GF-D8 (cell line): ENCODE results near the gene RPS6KA2.

ENCODE experiments used
- DNase-seq: peaks from one replicate; lab custom pipeline; 2025; lab: John Stamatoyannopoulos, UW

Gene RPS6KA2

DNA sequence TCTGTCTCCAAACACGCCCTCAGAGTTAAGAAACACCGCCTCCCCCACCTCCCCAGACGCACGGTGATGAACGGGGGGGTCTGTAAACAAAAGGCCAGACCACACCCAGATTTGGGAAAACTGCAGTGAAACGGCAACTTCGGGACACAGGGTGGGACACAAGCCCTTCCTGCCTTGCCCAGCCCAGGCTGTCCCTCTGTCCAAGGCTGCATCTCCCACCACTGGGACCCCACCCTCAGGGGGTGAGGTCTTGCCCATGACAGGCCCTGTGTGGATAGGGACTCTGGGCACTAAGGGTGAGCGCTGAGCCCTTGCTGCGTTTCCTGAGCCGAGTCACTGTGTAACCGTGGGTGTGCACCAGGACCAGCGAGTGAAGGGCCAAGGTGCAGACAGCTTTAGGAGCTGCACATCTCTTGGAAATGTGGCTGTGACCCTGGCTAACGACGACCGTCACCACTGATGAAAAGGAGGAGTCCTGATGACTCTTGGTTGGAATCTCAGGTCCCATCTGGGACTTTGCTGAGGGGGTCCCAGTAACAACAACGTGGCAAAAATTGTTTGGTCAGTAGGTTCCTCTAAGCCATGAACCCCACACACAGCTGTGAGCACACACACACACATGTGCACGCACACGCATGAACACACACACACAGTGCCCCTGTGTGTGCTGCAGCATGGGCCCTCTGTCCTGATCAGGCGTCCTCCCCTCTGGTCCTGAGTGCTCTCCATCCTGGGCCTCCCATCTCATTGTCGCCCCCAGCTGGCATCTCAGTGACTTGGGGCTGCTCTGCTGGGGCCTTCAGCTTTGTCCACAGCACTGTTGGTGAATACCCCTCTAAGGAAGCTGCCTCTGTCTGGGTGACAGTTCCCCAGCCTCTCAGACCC lies 141.2 kb downstream of the RPS6KA2 start:
- DNase-seq: no peak

DNA sequence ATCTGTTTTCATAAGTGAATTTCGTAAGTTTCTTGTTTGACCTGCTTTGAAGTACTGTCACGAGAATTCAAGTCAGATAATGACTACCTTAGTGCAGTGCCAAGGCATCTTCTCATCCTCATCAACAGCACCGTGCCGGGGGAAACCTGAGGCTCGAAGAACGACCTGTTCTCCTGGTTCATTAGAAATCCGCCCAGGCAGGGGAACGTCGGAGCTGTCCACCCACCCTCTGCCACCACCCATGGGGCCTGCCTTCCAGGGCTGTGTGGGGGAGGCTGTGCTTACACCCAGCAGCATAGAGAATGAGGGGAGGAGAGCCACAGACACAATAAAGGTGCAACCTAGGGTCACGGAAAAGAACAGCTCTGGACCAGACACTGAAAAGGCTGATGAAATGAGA lies 142.2 kb downstream of the RPS6KA2 start:
- no peak for DNase-seq

DNA sequence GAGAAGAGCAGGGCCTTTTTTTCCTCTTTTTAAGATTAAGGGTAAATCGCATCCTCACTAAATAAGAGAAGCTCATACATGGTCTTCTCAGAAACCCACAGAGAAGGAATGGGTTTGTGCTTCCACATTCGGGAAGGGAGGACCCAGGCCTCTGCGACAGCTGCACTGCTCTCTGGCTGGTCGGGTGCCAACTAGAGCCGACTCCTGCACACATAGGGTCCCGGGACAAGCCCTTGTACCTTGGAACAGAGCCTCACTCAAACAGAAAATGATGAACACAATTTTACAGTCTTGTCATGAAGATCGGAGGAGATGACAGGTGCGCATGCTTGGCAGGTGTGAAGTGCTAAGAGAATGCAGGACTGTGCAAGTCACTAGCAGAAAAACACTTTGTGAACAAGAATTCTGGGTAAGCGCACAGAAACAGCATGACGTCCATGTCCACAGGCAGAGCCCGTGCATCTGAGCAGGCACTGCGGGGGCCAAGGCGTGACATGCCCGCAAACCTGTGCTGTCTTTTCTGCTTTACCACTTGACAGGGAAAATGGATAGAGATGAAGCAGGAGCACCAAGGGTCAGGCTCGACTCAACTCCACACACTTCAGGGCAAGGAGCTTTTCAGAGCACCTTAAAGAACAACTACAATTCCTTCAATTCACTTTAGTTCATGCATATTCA lies 143.3 kb downstream of the RPS6KA2 start:
- DNase-seq: no peak

DNA sequence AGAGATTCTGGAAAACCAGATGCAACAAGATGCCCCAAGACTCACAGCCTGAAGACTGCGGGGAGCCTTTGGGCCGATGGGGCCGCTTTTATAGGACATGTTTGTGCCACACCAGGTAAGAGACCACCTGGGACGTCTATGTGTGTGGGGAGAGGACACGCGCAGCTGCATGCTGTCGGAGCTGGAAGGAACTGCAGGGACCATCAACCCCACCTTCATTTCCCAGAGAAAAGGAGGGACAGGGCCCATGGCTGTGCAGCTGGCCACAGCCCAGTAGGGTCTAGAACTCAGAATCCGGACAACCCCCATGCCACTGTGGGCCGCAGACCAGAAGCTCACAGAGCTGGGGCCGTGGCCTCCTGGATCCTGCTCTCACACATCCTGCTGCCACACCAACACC lies 144.0 kb downstream of the RPS6KA2 start:
- DNase-seq: no peak

DNA sequence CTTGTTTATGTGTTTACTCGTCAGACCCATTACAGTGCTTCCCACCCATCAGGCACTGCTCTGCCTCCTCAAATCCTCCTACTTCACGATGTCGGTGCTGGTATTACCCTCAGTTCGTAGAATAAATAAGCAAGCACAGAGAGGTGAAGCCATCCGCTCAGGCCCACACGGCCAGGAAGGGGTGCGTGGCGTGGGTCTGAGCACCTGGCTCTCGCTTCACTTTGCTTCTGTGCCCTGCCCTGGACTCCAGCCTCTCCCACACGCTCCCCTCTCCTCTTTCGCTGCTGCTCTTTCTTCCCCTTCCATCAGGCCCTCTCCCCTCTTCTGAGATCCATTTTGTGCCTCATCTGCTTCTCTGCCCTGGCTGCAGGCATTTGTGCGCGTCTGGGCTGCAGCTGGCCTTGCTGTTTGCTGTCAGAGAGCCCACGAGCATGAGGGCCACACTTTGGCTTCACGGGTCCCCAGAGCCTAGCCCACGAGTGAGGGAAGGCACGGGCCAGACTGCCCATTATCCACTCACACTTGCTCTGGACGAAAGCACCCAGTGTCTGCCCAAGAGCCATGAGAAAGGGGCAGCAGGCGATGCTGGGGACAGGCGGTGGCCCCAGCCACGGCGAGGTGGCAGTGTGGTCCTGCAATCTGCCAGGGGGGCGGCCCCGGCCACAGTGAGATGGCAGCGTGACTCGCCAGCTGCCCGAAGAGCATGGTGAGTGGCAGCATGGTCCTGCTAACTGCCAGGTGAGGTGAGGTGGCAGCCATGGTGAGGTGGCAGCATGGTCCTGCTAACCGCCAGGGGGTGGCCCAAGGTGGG lies 148.1 kb downstream of the RPS6KA2 start:
- DNase-seq: no peak

DNA sequence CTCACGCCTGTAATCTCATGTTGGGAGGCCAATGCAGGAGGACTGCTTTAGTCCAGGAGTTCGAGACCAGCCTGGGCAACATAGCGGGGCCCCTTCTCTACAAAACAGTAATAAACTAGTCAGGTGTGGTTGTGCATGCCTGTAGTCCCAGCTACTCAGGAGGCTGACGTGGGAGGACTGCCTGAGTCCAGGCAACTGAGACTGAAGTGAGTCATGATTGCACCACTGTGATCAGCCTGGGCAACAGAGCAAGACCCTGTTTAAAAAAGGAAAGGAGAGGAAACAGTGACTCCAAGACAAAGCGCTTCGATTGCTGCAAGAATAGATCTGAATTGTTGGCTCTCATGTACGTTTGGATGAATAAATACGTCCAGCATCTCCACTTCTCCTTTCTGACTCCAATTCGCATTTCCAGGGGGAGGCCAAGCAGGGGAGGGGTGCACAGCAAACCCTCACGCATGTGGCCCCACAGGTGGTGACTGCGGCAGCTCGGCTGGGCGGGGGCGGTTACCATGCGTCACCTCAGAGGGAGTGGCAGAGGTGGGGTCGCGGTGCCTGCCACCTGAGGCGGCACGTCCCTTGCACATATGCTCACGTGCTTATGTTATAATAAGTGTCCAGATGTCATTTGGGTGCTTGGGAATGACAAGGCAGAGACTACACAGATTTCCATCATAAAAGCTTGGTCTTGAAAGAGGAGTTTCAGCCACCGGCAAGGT lies 149.2 kb downstream of the RPS6KA2 start:
- DNase-seq: no peak

DNA sequence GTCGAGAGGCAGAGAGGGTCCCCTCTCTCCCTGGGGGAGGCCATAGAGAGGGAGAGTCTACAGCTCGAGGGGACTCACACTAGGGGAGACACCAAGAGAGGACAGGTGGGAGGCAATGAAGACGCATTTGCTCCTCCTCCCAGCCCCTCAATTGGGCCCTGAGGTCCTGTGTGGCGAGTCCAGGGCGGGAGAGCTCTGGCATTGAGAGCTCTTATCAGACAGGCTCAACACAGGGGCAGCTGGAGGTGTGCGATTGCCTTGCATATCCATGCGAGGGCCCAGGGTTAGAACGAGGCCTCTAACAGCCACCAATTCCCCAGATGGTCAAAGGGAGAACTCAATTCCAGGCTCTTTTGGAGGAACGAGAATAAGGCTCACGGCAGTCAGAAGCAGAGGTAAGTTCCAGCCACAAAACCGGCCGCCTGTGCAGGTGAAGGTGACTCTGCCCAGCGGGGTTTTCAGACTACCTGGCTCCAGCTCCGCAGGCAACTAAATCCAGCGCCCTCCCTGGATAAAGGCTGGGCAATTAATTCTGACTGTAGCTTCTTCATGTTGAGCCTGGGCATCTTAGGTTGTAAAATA lies 150.3 kb downstream of the RPS6KA2 start:
- DNase-seq: no peak

DNA sequence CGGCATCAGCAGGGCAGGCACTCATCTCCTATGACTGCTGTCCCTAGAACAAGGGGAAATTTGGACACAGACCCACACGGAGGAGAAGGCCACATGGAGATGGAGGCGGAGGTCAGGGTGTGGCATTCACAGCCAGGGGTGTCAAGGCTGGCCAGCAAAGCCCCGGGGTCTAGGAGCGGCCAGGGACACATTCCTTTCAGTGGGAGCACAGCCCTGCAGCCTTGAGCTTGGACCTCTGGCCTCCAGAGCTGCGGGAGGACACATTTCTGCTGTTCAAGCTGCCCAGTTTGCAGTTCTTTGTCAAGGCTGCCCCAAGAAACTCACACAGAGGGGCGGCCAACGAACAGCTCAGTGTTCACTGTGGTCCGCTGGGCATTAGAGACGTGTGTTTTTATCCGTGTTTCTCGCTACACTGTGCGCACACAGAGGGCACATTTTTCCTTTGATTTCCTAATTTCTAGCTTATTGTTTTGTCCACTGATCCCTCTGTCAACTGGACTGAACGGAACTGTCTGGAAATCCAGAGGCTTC lies 150.9 kb downstream of the RPS6KA2 start:
- no peak for DNase-seq

DNA sequence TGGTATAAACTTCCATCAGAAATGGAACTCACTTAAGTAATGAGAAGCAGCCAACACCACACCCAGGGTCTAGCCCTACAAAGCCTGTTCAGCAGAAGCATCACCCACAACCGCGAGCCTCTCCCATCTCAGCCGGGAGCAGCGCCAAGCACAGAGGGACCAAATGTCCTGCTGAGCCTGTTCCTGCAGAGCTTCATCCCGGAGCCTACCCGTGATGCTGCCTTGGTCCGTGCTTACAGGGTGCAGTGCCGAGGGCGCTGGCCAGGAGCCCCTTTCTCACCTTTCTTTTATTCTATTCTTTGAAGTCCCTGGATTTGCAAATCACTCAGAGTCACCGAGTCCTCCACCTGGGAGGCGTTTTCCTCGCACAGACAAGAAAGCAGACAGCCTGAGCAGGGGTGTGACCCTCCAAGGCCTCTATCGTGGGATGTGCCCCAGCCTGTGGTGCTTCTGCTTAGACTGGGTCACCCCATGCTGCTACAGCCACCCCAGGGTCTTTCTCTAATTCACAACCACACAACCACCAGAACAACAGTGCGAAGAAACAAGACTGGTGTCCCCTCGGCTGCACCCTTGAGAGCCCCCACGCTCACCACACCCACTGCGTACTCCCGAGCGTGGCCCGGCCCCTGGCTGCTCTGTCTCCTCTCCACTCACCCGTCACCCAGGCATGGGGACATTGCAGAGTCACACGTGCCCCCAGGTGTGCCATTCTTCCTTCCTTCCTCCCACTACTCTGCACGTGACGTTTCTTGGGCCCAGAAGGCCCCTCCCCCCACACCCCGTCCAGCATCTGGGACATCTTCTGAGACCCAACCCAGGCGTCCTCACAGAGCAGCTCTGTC lies 152.1 kb downstream of the RPS6KA2 start:
- DNase-seq: no peak

DNA sequence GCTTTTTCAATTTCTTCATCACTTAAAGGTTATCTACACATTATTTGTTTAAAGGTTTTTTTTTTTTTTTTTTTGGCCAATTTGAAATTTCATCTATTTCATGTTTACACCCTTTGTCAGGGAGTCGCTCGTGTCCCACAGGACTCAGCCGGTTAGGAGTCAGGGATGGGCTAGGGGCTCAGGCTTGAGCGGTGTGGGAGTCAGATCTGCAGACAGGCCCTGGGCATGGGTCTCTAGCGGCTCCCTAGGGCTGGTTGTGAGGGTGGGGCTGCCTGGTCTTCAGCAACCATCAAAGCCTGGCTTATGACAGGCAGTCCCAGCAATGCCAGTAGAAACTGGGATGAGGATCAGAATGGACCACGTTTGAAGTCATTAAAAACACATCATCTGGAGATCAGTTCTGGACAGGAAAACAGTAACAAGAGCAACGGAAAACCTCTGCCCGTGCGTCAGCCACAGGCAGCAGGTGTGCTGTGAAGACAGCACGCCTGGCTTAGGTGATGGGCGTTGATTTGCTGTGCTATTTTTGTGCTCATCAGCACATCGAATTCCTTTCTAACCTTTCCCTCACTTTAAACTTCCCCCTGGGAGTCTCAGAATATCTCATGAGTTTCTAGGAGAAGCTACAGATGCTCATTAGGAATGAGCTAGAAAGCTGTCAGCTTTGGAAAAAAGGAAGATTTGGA lies 153.0 kb downstream of the RPS6KA2 start:
- no peak for DNase-seq

DNA sequence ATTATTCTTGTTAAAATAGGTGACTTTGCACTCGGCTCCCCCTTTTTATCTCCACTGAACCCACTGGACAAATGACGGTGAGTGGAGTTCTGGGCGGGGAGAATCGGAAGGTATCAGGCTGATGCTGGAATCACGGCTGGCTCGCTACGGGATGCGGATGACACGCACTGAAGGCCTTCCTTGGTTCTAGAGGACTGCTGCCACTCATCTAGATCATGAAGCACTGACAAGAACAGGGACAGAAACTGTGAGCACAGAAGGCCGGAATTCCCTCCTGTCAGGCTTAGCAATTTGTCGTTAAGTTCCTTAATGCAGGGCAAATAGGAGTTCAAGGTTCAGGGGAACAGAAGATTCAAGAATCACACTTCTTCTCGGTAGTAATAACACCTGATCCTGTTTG lies 154.4 kb downstream of the RPS6KA2 start:
- no peak for DNase-seq

DNA sequence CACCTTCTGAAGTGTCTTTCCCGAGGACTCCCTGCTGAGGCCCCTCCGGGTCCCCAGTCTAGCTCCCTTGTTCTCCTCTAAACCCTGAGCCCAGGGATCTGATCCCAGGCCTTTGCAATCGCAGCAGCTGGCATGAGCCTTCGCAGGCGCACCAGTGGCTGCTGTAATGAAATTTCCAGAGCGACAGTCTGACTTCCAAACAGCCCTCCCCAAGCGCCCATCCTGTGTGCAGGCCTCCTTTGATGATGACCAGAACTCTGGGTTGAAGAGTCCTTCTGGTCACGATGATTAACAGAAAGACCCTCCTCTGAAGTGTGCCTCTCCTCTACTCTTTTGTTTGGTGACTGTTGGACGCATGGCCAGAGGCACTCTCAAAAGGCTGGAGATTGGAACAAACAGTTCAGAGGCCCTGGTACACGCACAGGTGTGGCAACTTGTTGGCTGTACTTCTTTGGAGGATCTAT lies 155.2 kb downstream of the RPS6KA2 start:
- DNase-seq: no peak

DNA sequence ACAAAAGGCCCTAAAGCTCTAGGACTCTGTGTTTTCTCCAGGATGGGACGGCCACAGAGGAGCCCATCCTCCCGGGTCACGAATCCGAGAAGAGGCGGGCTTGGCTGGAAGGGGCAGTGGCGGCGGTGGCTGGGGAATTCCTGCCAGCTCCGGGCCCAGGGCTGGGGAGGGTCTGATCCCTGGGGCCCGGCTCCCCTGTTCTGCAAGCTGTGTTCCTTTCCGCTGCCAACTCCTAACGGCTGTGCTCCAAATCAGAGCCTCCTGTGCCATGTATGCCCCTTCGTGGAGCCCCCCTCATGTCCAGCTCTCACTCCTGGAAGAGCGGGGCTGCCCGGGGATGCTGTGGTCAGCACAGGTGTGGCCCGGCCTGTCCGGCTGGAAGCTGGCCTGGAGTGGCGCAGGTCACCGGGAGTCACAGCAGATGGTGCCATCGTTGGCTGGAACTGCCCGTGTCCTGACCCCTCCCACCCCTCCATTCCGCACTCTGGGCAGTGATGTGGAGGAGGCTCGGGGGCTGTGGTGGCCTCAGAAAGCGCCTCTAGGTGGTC lies 156.1 kb downstream of the RPS6KA2 start:
- DNase-seq: no peak

DNA sequence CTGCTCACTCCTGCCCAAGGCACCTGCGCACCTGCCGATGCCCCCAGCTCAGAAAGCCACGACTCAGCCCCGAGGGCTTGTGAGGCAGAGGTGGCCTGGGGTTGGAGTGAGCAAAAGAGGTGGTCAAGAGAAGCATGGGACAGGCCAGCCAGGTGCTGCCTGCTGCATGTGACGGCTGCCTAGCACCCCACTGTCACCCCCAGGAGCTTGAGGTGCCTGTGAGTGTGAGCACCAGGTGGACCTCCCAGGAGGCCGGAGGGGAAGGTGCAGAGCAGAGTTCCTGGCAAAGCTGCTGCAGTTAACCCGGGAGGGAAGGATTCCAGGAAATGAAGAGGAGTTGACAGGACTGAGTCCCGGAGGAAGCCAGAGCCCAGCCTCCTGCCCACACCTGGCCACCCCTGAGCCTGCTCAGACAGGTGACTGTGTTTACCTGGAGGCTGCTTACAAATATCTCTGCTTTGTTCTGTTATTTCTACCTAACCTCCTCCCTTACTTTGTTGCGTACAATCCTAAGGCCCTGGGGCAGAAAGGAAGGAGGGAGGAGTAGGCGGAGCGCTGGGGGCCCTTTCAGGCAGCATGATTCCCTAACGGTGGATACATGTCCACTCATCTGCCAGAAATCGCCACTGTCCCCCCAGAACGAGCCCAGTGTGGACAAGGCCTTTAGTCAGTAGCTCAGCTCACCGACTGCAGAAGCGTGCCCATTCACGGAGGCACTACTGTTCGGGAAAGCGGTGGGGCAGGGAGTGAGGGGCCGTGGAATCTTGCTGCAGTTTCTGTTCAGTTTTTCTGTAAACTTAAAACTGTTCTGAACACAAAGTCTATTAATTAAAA lies 156.8 kb downstream of the RPS6KA2 start:
- DNase-seq: no peak

DNA sequence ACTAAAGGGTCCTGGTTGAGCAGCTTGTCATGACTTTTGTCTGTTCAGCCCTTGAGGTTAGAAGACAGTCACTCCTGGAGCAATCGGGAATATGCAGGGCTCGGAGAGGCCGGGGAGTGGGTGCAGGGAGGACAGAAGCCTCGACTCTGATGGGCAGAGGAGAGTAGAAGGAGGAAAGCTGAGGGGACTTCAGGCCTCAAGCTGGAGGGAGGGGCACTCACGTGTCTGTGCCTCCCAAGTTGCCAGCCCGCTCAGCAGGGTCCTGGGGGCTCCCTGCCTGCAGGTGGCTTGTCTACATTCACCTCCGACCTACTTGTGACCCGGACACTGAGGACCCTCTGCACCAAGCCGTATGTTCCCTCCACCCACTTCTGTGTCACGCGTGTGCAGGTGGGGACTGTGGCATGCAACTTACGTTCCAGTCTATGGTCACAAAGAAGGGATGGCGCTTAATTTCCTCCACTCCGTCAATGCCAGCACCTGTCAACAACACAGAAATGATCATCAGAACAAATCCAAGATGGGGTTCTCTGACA lies 157.6 kb downstream of the RPS6KA2 start:
- no peak for DNase-seq

DNA sequence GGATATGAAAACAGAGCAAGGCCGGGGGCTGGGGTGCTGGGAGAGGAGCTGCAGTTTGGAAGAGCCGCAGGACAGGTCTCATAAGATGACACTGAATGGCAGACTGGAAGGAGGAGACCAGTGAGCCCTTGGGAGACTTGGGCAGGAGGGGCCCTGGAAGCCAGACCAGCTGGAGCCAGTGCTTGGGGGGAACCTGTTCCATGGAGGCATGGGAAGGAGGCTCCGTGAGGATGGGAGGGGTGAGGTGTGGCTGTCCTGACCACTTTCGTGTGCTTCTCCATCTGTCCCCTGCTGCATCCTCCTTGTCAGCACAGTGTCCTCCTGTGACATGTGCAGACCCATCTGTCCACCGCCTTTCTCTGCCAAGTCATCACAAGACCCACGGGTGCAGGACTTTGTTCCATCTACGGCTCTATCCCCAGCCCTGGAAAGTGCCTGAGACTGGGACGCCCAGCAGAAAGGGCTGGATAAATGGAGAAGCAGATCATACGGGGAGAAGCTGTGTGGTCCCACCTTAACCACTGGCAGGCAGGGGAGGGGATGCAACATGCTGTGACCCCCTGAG lies 159.5 kb downstream of the RPS6KA2 start:
- DNase-seq: no peak

DNA sequence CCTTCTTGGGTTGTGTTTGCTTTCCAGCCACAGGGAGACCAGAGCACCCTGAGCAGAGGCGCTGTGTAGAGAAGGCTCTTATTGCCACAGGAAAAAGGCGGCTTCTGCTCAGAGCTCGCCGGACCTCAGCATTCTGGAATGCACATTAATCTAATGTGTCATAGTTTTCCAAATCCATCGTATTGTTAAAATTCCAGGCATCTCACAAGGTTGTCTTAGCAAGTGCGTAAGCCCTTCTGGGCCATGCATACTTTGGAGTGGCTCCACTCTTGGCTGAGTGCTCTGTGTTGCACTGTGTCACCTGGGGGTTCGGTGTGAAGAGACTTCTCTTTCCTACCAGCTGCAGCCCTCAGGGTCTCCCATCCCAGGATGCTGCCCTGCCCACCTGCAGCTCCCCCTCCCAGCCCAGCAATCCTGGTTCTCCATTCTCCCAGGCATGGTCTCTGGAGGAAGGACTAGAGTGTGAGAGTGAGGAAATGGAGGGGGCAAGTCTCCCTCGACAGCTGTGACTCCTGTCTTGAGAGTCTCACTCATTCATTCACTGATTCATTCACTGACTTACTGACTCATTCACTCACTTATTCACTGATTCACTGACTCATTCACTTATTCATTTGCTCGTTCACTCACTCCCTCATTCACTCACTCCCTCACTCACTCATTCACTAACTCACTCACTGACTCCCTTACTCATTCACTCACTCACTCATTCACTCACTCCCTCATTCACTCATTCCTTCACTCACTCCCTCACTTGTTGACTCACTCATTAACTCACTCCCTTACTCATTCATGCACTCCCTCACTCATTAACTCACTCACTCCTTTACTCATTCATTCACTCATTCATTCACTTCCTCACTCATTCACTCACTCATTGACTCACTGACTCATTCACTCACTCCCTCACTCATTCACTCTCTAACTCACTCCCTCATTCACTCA lies 160.6 kb downstream of the RPS6KA2 start:
- no peak for DNase-seq
